ENCODE data around the gene TRMT2B. TPM values are rescaled to one million over a fixed set of nuclear protein-coding genes. Genes with fewer than 3 reads are reported as not detected.

The TRMT2B gene
- total and polyA plus RNA-seq, 4 donors = 3.3 to 11.2 (median 7.0) TPM

- H3K27me3 ChIP-seq (ENCODE audit: control insufficient read depth in 4 of 4, insufficient read depth in 4 of 4, low read length in 3 of 4) = no peaks in the 10 kb centered on the region
- no peaks in the 10 kb centered on the region for H3K4me1 ChIP-seq (ENCODE audit: control insufficient read depth in 4 of 4, insufficient read depth in 4 of 4, low read length in 3 of 4)
- peaks cover 0 to 2% (median under 1%) of the 10 kb centered on the region in 4 donors for H3K36me3 ChIP-seq (ENCODE audit: control insufficient read depth in 4 of 4, insufficient read depth in 3 of 4, low read depth in 1 of 4, low read length in 3 of 4)
- H3K27ac ChIP-seq (ENCODE audit: low read depth in 1 of 2, low read length in 2 of 2) = no peak overlapping the region
- H3K9me3 ChIP-seq (ENCODE audit: control insufficient read depth in 4 of 4, low read length in 3 of 4) = no peaks in the 10 kb centered on the region
- WGBS = 95% methylated on average over 2 of the region's 2 CpGs
- H3K9ac ChIP-seq (ENCODE audit: low read depth in 1 of 2, low read length in 2 of 2) = no peak overlapping the region
- DNase-seq (ENCODE audit: low spot score) = no peak
- no peak for TF ChIP-seq RAD21 (IDR thresholded peaks at IDR 0.05)
- TF ChIP-seq EGR1 (IDR thresholded peaks at IDR 0.05; ENCODE audit: low read depth in 2 of 2) = no peak
- no peak for TF ChIP-seq TAF1 (conservative IDR thresholded peaks at IDR 0.05)
- no peak for TF ChIP-seq MAX (IDR thresholded peaks at IDR 0.05)
- TF ChIP-seq SP1 (IDR thresholded peaks at IDR 0.05) = no peak
- no peak for TF ChIP-seq FOXA2 (IDR thresholded peaks at IDR 0.05)
- no peak for TF ChIP-seq REST (IDR thresholded peaks at IDR 0.05)
- no peak for TF ChIP-seq HNF4G (IDR thresholded peaks at IDR 0.05)
- TF ChIP-seq GABPA (IDR thresholded peaks at IDR 0.05 in 1 of 2, conservative IDR thresholded peaks at IDR 0.05 in 1 of 2) = no peak
- TF ChIP-seq, protein P1, sequence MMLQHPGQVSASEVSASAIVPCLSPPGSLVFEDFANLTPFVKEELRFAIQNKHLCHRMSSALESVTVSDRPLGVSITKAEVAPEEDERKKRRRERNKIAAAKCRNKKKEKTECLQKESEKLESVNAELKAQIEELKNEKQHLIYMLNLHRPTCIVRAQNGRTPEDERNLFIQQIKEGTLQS (IDR thresholded peaks at IDR 0.05) = no peak
- TF ChIP-seq YY1 (IDR thresholded peaks at IDR 0.05) = no peak
- TF ChIP-seq, protein P2, sequence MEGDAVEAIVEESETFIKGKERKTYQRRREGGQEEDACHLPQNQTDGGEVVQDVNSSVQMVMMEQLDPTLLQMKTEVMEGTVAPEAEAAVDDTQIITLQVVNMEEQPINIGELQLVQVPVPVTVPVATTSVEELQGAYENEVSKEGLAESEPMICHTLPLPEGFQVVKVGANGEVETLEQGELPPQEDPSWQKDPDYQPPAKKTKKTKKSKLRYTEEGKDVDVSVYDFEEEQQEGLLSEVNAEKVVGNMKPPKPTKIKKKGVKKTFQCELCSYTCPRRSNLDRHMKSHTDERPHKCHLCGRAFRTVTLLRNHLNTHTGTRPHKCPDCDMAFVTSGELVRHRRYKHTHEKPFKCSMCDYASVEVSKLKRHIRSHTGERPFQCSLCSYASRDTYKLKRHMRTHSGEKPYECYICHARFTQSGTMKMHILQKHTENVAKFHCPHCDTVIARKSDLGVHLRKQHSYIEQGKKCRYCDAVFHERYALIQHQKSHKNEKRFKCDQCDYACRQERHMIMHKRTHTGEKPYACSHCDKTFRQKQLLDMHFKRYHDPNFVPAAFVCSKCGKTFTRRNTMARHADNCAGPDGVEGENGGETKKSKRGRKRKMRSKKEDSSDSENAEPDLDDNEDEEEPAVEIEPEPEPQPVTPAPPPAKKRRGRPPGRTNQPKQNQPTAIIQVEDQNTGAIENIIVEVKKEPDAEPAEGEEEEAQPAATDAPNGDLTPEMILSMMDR (IDR thresholded peaks at IDR 0.05; ENCODE audit: low read depth, low read length, missing input control) = no peak
- no peak overlapping the region for H3K4me3 ChIP-seq (ENCODE audit: low read depth in 1 of 3, low read length in 3 of 3)
Measured at GRCh38 chrX:100999451-100999850, 52.5 kb downstream of the TRMT2B start.

- Histone ChIP-seq H3K4me1 (ENCODE audit: control insufficient read depth in 4 of 4, insufficient read depth in 4 of 4, low read length in 3 of 4) (no peaks in the 10 kb centered on the region), H3K9me3 (ENCODE audit: control insufficient read depth in 4 of 4, low read length in 3 of 4) (no peaks in the 10 kb centered on the region), H3K36me3 (ENCODE audit: control insufficient read depth in 4 of 4, insufficient read depth in 3 of 4, low read depth in 1 of 4, low read length in 3 of 4) (no peaks in the 10 kb centered on the region), H3K4me3 (ENCODE audit: low read depth in 1 of 3, low read length in 3 of 3) (no peak overlapping the region), H3K27ac (ENCODE audit: low read depth in 1 of 2, low read length in 2 of 2) (no peak overlapping the region), H3K9ac (ENCODE audit: low read depth in 1 of 2, low read length in 2 of 2) (no peak overlapping the region), H3K27me3 (ENCODE audit: control insufficient read depth in 4 of 4, insufficient read depth in 4 of 4, low read length in 3 of 4) (no peaks in the 10 kb centered on the region)
- no peak for DNase-seq (ENCODE audit: low spot score)
- no peak for TF ChIP-seq FOXA1 (IDR thresholded peaks at IDR 0.05)
- TF ChIP-seq REST (IDR thresholded peaks at IDR 0.05) = no peak
- 93% methylated on average over 5 of the region's 5 CpGs for WGBS
Measured at GRCh38 chrX:100995469-100995868, 56.4 kb downstream of the TRMT2B start.
